Type B pancreatic cell (in vitro differentiated cells): ENCODE measurements around the gene ZNF615. TPM values are rescaled to one million over a fixed set of nuclear protein-coding genes. Genes with fewer than 3 reads are reported as not detected.
"Not testable (repeated sequence)": the region's sequence is repeated elsewhere in the genome, so short reads cannot be mapped to it uniquely, and the experiment has no call there.

Experiments used
- DNase-seq: peaks from one replicate; pipeline ENCODE4 v3.0.0; 2021; ENCODE audit warnings: mixed read lengths; ENCODE audit not compliant: unreplicated experiment; ENCODE audit errors: extremely low spot score
- H3K27ac Mint-ChIP-seq: 2 replicates; pipeline ENCODE4 v1.8.0; 2021; ENCODE audit warnings: mild to moderate bottlenecking, mixed read lengths
- H3K27me3 Mint-ChIP-seq: 2 replicates; pipeline ENCODE4 v1.8.0; 2021; ENCODE audit warnings: mixed read lengths
- H3K36me3 Mint-ChIP-seq: 2 replicates; pipeline ENCODE4 v1.8.0; 2021; ENCODE audit warnings: mixed read lengths
- H3K4me1 Mint-ChIP-seq: one replicate; pipeline ENCODE4 v1.8.0; 2021; ENCODE audit warnings: mixed read lengths; ENCODE audit not compliant: unreplicated experiment
- H3K4me3 Mint-ChIP-seq: 2 replicates; pipeline ENCODE4 v1.8.0; 2021; ENCODE audit warnings: mild to moderate bottlenecking, mixed read lengths
- H3K9me3 Mint-ChIP-seq: 2 replicates; pipeline ENCODE4 v1.8.0; 2021; ENCODE audit warnings: mixed read lengths
- CTCF ChIP-seq: fragments of 200-600 bp; sonication (generic); conservative IDR thresholded peaks from 2 replicates; pipeline ENCODE4 v1.5.0; 2021; ENCODE audit warnings: antibody characterized with exemption, mild to moderate bottlenecking
- long read RNA-seq: library from polyadenylated mRNA; unstranded; transcript quantifications from one replicate; pipeline ENCODE4 v2.0.0, GENCODE V29; 2020
- total RNA-seq: library from RNA; stranded (reverse); gene quantifications from 2 replicates; pipeline ENCODE4 v1.2.1, GENCODE V29; 2021; ENCODE audit warnings: low replicate concordance

ZNF615 gene
- 10.6 and 14.2 TPM in 2 replicates for total RNA-seq
- long read RNA-seq, partial matches to known transcripts = 0 of 6 reads
- long read RNA-seq, other reads (novel, unspliced or antisense) = 6 of 6 reads

DNA sequence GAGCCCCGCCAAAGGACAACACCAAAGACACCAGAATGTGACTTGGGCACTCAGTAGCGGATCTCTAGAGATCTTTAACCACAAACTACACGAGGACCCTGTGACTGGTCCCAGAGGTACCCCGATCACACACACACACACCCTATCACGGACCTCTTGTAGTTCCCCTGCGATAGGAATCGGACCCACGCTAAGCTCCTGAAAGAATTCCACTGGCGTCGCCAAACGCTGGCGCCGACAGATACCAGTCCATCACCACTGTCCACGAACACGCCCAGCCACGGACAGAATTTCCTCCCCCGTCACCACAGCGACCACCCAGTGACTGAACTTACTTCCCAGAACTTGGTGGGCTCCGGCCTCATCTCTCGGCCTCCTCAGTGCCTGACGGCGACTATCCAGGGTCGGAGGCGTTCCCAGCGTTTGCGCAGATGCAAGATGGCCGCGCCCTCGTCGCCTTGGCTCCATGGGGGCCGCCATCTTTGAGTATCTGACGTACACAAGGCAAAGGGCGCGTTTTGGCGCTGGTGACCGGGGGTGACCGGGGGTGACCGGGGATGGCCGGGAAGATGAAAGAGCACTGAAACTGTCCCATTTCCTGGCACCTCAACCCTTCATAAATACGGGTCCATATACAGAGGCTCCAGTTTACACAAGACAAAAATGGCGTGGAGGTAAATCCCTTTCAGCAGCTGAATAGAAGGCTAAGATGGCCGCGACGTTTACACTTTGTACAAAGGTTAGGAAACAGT lies at the start of gene ZNF615:
Gene ZNF615, minus strand, starts transcription at position 406 of the 752 bp plus-strand sequence. CDS start 4,500 bp downstream, outside the sequence.
- TF ChIP-seq CTCF = no peak
- Mint-ChIP-seq H3K4me1 (peaks cover 16% of the 10 kb centered on the region), H3K27me3 (no peaks in the 10 kb centered on the region), H3K4me3 (peak within 1 kb of the TSS; percentile 99), H3K36me3 (peaks cover 37% of the 10 kb centered on the region), H3K27ac (peak within 1 kb of the TSS; percentile 99), H3K9me3 (peaks cover 19% of the 10 kb centered on the region)
- DNase-seq = peak; percentile 91

GRCh38 chr19:52056480-52056879 lies 48.5 kb upstream of the ZNF615 start:
- H3K27me3 Mint-ChIP-seq, H3K4me1 Mint-ChIP-seq, H3K4me3 Mint-ChIP-seq, DNase-seq, H3K27ac Mint-ChIP-seq: not testable (repeated sequence)
- Mint-ChIP-seq H3K36me3 (peaks cover 48% of the 10 kb centered on the region), H3K9me3 (peaks cover 20% of the 10 kb centered on the region)

DNA sequence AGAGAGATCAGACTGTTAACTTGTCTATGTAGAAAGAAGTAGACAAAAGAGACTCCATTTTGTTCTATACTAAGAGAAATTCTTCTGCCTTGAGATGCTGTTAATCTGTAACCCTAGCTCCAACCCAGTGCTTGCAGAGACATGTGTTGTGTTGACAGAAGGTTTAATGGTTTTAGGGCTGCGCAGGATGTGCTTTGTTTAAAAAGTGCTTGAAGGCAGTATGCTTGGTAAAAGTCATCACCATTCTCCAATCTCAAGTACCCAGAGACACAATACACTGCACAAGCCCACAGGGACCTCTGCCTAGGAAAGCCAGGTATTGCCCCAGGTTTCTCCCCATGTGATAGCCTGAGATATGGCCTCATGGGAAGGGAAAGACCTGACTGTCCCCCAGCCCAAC lies 43.7 kb upstream of the ZNF615 start:
- DNase-seq, H3K4me1 Mint-ChIP-seq, H3K27ac Mint-ChIP-seq, H3K4me3 Mint-ChIP-seq, H3K27me3 Mint-ChIP-seq: not testable (repeated sequence)
- Mint-ChIP-seq H3K36me3 (peaks cover 39% of the 10 kb centered on the region), H3K9me3 (peaks cover 23% of the 10 kb centered on the region)

- TF ChIP-seq CTCF = no peak
- peak; percentile 94 for DNase-seq
- no peaks in the 10 kb centered on the region for H3K27me3 Mint-ChIP-seq
- peak within 1 kb of the TSS; percentile 99 for H3K27ac Mint-ChIP-seq
- peaks cover 15% of the 10 kb centered on the region for H3K9me3 Mint-ChIP-seq
- peaks cover 3% of the 10 kb centered on the region for H3K4me1 Mint-ChIP-seq
- H3K4me3 Mint-ChIP-seq = peak within 1 kb of the TSS; percentile 97
- peaks cover 46% of the 10 kb centered on the region for H3K36me3 Mint-ChIP-seq
These were observed 40.8 kb upstream of the ZNF615 start, which contains the start of gene ZNF432 for GRCh38 chr19:52048555-52049501. Gene ZNF432, minus strand, starts transcription at chr19:52048838. Its CDS starts 1,970 bp downstream, at chr19:52046868.

DNA sequence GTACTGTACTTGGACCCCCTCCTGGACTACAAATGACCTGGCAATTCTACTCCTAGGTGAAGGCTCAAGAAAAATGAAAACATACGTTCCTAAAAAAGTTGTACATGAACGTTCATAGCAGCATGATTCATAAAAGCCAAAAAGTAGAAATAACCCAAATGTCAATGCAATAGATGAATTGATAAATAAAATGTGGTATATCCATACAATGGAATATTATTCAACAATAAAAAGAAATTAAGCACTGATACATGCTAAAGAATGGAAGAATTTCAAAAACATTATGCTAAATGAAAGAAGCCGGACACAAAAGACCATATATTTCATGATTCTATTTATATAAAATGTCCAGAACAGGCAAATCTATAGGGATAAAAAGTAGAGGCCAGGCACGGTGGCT lies 31.2 kb upstream of the ZNF615 start:
- H3K27me3 Mint-ChIP-seq = no peaks in the 10 kb centered on the region
- no peak overlapping the region for H3K27ac Mint-ChIP-seq
- peaks cover 85% of the 10 kb centered on the region for H3K36me3 Mint-ChIP-seq
- peaks cover 36% of the 10 kb centered on the region for H3K9me3 Mint-ChIP-seq
- H3K4me1 Mint-ChIP-seq = no peaks in the 10 kb centered on the region
- H3K4me3 Mint-ChIP-seq = no peak overlapping the region
- no peak for TF ChIP-seq CTCF
- no peak for DNase-seq

GRCh38 chr19:52034051-52034728 lies 26.2 kb upstream of the ZNF615 start:
- Mint-ChIP-seq H3K36me3 (peaks cover 76% of the 10 kb centered on the region), H3K9me3 (peaks cover 34% of the 10 kb centered on the region), H3K4me1 (no peaks in the 10 kb centered on the region), H3K27me3 (no peaks in the 10 kb centered on the region), H3K4me3 (no peak overlapping the region), H3K27ac (peak overlapping the region; percentile 23)
- TF ChIP-seq CTCF = no peak
- no peak for DNase-seq
